ENCODE data around the gene C6orf118.

Gene C6orf118

GRCh38 chr6:165260462-165260861, 48.9 kb downstream of the C6orf118 start:
- no peak for TF ChIP-seq CEBPB (IDR thresholded peaks at IDR 0.05)
- no peak for TF ChIP-seq NFIC (IDR thresholded peaks at IDR 0.05)
- no peak for TF ChIP-seq ZBTB7A (IDR thresholded peaks at IDR 0.05; ENCODE audit: low read depth)
- TF ChIP-seq TEAD4 (IDR thresholded peaks at IDR 0.05), result no peak
- no peak for TF ChIP-seq EGR1 (IDR thresholded peaks at IDR 0.05)
- no peak for TF ChIP-seq REST (IDR thresholded peaks at IDR 0.05; ENCODE audit: low read depth)
- TF ChIP-seq, protein P1, sequence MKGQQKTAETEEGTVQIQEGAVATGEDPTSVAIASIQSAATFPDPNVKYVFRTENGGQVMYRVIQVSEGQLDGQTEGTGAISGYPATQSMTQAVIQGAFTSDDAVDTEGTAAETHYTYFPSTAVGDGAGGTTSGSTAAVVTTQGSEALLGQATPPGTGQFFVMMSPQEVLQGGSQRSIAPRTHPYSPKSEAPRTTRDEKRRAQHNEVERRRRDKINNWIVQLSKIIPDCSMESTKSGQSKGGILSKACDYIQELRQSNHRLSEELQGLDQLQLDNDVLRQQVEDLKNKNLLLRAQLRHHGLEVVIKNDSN (IDR thresholded peaks at IDR 0.05), result no peak

- TF ChIP-seq TCF12 (IDR thresholded peaks at IDR 0.05; ENCODE audit: low read depth), result no peak
- no peak for TF ChIP-seq CEBPB (IDR thresholded peaks at IDR 0.05)
- TF ChIP-seq REST (IDR thresholded peaks at IDR 0.05; ENCODE audit: low read depth), result no peak
- no peak for TF ChIP-seq NFIC (IDR thresholded peaks at IDR 0.05)
- TF ChIP-seq EP300 (IDR thresholded peaks at IDR 0.05; ENCODE audit: borderline replicate concordance), result no peak
- no peak for TF ChIP-seq EGR1 (IDR thresholded peaks at IDR 0.05)
- TF ChIP-seq ZBTB7A (IDR thresholded peaks at IDR 0.05; ENCODE audit: low read depth), result no peak
- TF ChIP-seq YY1 (IDR thresholded peaks at IDR 0.05; ENCODE audit: low read depth), result no peak
- no peak for TF ChIP-seq CREB1 (IDR thresholded peaks at IDR 0.05; ENCODE audit: low read depth)
- TF ChIP-seq TEAD4 (IDR thresholded peaks at IDR 0.05), result no peak
- TF ChIP-seq RAD21 (IDR thresholded peaks at IDR 0.05; ENCODE audit: low read depth), result no peak
- no peak for TF ChIP-seq FOXM1 (IDR thresholded peaks at IDR 0.05; ENCODE audit: borderline replicate concordance, low read depth)
- TF ChIP-seq, protein P1 (IDR thresholded peaks at IDR 0.05), result no peak
- TF ChIP-seq, protein P2, sequence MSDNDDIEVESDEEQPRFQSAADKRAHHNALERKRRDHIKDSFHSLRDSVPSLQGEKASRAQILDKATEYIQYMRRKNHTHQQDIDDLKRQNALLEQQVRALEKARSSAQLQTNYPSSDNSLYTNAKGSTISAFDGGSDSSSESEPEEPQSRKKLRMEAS (IDR thresholded peaks at IDR 0.05), result no peak
- no peak for TF ChIP-seq TAF1 (IDR thresholded peaks at IDR 0.05; ENCODE audit: low read depth)
Observed at GRCh38 chr6:165249808-165250207, 59.6 kb downstream of the C6orf118 start.

DNA sequence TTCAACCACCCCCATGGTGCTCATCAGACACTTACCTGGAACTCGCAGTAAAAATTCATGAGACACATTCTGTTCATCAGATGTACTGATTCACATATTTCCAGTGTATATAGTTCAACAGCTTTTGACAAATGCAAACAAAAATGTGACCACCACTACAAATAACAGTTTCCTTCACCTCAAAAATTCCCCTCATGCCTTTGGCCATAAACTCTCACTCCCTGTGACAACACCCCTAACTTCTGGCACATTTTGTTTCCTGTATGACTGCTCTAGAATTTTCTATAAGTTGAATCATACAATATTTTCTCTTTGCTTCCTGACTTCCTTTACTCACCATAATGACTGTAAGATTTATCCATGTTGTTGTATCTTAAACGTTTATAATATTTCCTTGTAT, 63.7 kb downstream of the C6orf118 start:
- no peak for TF ChIP-seq EGR1 (IDR thresholded peaks at IDR 0.05)
- TF ChIP-seq NFIC (IDR thresholded peaks at IDR 0.05), result no peak
- no peak for TF ChIP-seq YY1 (IDR thresholded peaks at IDR 0.05; ENCODE audit: low read depth)
- TF ChIP-seq, protein P2 (IDR thresholded peaks at IDR 0.05), result no peak
- no peak for TF ChIP-seq EP300 (IDR thresholded peaks at IDR 0.05; ENCODE audit: borderline replicate concordance)
- no peak for TF ChIP-seq TAF1 (IDR thresholded peaks at IDR 0.05; ENCODE audit: low read depth)
- TF ChIP-seq RAD21 (IDR thresholded peaks at IDR 0.05; ENCODE audit: low read depth), result no peak
- TF ChIP-seq REST (IDR thresholded peaks at IDR 0.05; ENCODE audit: low read depth), result no peak

DNA sequence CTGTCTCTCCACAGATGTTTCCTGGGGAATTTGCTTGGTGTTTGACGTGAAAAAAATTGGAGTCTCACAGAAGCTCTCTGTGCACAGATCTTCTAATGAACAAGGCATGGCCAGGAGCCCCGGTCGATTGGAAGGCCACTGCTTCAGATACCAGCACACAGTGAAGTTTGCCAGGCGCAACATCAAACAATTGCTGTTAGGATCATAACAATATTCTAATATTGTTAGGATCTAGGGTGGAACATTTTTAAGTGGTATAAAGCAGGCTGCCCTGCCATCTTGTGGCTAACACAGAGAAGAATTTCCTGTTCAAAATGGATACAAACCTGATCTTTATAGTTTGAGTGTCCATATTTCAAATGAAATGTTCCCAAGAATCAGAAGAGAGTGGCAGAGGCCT, 64.1 kb downstream of the C6orf118 start:
- TF ChIP-seq REST (IDR thresholded peaks at IDR 0.05; ENCODE audit: low read depth) (no peak), RAD21 (IDR thresholded peaks at IDR 0.05; ENCODE audit: low read depth) (0 out of 2 replicates have a peak, but pooled peaks have one; percentile 2)

All from Ishikawa (cell line).